GM19438 (cell line): ENCODE results near the gene RIBC2.
"Not testable (repeated sequence)": the region's sequence is repeated elsewhere in the genome, so short reads cannot be mapped to it uniquely, and the experiment has no call there.

Experiments used
- ATAC-seq: cut with Tn5 transposase; IDR thresholded peaks from one replicate; pipeline ENCODE4 v1.9.1; 2021; ENCODE audit warnings: low read depth; ENCODE audit not compliant: unreplicated experiment

RIBC2 gene

DNA sequence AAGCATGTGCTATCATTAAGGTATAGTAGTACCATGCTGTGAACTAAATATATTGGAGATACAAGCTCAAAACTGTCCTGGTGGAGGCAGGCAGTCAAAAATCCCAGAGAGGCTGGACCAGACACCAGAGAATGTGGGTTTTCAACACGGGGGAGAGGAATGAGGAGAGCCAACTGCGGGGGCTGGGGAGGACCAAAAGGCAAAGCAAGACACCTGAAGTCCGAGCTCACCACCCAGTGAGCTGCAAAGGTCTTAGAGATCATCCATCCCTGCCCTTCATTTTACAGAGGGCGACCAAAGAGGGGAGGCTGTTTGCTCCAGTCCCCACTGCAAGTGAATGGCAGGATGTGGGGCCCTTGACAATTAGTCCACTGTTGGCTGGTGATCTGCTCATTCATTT, 10.0 kb downstream of the RIBC2 start:
- no peak for ATAC-seq

DNA sequence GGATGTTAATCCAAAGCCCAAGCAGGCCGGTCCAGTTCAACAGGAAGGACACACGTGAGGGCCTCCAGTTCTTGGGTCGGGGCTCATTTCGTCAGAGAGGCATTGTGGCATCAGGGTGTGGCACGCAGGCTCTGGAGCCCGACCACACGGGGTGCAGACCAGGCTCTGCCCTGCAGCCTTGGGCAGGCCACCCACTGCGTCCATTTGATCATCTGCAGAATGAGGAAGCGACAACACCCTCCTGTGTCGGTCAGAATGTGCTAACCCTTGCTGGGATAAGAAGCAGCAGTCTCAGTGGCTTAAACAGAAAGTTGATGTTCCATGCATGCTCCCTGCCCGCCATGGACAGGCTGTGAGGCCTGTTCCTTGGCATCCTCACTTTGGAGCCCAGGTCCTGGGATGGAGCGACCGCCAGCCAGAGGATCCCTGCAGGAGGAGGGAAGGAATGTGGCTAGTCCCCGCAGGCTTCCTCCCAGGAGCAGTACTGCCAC, 10.8 kb downstream of the RIBC2 start:
- ATAC-seq = no peak

DNA sequence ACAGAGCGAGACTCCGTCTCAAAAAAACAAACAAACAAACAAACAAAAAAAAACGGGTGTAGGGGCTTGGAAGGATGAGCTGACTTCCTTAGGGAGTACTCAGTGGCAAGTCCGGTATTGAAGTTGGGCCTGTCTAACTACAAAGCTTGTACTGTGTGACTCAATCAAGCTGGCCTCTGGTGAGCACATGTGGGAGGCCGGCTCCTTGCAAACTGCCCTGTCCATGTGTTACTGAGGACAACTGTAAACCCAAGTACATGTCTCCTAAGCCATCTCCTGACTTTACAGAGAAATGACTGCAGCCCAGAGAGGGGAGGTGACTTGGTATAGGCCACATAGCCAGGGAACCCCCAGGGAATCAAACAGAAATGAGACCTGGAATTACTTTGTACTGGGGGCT, 11.6 kb downstream of the RIBC2 start:
- no peak for ATAC-seq

DNA sequence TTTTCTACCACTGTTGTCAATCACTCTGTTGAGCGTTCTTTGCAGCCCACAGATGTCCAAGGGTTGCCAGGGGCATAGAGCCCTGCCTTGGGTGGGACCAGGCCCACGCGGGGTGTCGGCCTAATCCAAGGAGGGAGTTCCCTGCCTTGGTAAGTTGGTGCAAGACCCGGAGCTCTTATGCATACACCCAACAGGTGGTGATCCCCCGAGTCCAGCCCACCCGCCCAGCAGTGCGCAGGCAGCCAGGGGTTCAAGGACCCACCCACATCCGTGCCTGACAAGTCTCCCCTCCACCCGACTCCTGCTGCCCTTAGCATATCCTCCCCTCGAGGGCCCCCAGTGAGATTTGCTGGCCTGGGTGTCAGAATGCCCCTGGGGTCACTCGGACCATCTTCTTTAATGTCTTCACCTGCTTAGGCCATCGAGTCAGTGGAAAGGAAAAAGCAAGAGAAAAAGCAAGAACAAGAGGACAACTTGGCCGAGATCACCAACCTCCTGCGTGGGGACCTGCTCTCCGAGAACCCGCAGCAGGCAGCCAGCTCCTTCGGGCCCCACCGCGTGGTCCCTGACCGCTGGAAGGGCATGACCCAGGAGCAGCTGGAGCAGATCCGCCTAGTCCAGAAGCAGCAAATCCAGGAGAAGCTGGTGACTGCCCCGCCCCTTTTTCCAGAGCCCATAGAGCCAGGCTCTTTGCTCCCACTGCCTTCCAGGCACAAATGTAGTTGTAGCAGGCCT, 12.2 kb downstream of the RIBC2 start:
- no peak for ATAC-seq

DNA sequence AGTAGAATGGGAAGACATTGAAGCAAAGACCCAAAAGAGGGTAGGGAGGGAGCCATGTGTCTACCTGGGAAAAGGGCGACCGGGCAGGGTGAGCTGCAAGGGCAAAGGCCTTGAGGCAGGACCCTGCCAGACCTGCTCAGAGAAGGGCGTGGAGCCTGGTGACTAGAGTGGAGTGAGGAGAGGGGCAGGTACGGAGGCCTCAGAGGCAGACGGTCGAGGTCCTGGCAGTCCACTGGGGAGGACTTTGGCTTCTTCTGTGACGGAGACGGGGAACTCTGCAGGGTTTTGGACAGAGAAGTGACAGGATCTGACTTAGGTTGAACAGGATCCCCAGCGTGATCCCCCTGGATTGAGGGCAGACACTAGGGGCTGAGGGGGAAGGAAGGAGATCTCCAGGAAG, 12.9 kb downstream of the RIBC2 start:
- no peak for ATAC-seq

DNA sequence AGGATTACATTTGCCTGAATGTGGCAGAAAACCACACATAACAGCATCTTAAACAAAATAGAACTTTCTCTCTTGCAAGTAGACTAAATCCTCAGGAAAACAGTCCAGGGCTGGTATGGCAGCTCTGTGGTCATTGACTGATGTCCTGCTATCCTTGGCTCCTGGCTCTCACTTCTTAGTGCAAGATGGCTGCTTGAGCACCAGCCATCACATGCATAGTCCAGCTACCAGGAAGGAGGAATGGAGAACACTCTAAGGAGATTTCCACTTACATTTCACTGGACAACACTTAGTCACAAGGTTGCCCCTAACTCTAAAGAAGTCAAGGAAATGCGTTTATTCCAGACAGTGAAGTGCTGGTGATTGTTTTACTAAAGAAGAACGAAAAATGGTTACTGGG, 13.6 kb downstream of the RIBC2 start:
- ATAC-seq = no peak

DNA sequence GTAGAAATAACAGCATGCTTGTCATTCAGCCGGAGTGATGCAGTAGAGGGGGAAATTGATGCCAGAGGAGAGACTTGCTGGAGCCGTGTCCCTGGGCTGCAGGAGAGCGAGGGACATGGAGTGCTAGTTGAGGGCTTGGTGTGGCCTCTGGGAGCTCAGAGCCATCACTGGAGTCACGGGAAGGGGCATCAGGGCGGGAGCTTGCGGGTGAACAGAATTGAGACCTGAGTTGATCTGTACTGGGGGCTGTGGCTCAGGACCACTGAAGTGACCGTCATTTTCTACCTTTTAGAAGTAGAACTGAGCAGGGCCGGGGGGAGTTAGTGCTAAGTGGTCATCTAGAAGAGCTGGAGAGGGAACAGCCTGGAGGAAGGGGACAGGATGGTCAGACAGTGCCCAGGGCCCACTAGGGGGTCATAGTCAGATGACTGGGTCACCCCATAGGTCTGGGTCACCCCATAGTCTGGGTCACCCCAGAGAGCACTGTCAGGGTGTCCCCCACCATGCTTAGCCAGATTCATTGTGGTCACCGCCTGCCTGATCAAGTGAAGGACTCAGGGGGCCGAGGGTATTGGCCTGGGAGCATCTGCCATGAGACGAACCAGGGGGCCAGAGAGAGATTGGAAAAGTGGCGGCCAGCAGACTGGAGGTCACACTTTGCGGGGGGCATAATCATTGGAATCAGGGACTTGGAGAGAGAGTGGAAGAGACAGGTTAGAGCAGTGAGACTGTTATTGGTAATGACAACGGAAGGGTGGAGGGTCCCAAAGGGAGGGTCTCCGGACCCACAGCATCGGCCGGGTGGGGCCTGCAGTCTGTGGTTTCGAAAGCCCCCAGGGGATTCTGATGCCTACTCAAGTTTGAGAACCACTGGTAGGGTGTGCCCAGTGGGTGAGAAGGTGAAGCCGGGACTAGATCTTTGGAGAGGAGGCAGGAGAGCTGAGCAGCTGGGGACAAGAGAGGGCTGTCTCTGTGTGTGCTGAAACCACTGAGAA, 15.2 kb downstream of the RIBC2 start:
- ATAC-seq = no peak

DNA sequence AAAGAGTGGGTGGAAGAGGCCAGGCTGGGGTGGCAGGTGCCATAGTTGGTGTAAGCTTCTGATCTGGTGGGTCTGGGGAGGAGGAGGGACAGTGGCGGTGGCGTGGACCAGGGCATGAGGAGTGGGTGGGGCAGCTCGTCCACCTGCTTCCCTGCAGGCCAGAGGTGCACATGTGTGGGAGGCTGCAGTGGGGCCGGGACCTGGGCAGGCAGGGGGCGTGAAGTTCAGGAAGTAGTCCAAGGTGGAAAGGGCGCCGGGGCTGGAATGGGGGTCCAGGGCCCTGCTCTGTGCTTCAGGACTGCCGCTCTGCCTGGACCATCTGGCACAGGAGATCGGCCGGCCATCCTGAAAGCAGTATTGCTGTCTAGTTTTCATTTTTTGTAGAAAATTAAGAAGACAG, 15.9 kb downstream of the RIBC2 start:
- ATAC-seq = no peak

DNA sequence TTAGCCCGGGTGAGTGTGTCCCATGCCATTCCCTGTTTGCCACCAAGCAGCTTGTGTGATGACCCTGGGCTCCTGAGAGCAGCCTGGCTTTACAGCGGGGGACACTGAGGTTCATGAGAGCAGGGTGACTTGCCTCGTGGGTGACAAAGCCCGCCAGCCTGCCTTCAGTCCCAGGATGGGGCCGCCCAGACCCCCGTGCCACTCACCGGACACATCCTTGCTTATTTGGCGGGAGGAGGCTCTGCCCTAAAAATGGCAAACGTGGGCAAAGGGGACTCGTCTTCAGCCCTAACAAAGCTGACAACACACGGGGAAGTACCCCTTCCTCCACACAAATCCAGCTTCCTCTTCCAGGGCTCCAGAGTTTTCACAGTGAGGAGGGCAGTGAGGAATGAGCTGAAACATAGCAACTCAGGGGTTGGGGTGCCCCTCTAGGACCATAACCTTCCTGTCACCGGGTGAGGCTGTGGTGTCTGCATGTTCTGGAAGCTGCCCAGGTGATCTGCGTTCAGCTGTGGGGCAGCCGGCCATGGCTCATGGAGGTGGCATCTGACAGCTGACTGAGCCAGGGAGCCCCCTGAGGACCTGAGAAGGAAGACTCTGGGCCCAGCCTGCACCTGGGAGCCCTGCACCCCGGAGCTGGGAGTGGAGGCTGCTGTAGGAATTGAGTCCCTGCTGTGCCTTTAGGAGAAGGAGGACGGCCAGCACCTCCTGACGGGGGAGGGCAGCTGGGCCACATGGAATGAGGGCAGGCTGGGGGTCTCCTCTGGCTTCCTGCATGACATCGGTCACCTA, 16.7 kb downstream of the RIBC2 start:
- no peak for ATAC-seq

DNA sequence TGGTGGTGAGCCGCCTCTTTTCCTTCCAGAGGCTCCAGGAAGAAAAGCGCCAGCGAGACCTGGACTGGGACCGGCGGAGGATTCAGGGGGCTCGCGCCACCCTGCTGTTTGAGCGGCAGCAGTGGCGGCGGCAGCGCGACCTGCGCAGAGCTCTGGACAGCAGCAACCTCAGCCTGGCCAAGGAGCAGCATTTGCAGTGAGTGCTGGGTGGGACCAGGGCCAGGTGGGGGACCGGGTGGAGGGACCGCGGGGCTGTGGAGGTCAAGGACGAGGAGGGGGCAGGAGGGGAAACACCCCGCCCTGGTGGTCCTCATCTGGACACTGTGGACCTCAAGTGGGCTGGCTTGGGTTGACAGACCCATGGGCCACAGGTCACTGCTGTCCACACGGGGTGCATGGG, 17.4 kb downstream of the RIBC2 start:
- ATAC-seq = no peak

DNA sequence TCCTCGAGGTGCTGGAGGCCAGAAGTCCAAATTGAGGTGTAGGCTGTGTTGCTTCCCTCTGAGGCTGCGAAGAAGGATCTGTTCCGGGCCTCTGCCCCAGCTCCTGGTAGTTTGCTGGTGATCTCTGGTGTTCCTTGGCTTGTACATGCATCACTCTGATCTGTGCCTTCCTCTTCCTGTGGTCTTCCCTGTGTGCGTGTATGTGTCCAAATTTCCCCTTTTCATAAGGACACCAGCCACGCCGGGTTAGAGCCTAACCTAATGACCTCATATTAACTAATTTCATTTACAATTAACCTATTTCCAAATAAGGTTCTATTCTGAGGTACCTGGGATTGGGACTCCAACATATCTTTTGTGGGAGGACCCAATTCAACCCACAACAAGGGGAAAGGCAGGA, 21.5 kb downstream of the RIBC2 start:
- no peak for ATAC-seq

DNA sequence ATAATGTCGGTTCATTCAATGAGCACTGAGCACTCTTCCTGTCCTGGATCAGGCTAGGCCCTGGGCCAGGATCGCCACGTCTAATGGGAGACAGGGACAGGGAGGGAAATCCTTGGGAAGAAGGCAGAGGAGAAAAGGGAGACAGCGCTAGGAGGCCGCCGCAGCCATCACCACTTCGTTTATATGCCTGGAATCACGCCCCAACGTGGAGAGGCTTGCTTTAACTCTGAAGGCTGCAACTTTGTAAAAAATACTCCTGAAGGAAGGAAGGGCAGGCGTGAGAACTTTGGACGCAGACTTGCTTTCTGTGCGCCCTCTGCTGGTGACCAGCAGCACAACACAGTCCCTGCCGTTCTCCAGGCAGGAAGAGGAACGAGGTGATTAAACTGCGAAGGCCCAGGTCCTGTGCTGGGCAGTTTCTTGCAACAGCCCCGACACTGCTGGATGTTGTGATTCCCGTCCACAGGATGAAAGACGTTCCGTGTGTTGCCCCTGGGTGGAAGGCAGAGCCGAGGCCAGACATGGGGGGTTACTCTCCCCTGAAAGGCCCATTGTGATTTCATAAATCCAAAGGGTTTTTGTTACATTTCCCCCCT, 22.1 kb downstream of the RIBC2 start:
- ATAC-seq = no peak

DNA sequence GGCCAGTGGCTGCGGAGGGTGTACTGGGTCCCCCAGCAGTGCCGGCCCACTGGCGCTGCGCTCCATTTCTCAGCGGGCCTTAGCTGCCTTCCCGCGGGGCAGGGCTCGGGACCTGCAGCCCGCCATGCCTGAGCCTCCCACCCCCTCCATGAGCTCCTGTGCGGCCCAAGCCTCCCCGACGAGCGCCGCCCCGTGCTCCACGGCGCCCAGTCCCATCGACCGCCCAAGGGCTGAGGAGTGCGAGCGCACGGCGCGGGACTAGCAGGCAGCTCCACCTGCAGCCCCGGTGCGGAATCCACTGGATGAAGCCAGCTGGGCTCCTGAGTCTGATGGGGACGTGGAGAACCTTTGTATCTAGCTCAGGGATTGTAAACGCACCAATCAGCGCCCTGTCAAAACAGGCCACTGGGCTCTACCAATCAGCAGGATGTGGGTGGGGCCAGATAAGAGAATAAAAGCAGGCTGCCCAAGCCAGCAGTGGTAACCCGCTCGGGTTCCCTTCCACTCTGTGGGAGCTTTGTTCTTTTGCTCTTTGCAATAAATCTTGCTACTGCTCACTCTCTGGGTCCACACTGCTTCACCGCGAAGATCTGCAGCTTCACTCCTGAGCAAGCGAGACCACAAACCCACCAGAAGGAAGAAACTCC, 23.5 kb downstream of the RIBC2 start:
- ATAC-seq = not testable (repeated sequence)

DNA sequence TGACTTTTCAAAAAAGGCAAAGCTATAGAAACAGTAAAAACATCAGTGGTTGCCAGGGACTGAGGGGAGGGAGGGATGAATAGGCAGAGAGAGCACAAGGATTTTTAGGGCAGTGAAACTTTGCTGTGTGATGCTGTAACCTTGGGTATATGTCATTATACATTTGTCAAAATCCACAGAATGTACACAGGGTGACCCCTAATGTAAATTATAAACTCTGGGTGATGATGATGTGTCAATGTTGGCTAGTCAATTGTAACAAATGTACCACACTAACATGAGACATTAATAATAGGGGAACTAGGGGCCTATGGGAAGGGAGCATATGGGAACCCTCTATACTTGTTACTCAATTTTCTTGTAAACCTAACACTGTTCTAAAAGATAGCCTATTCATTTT, 24.8 kb downstream of the RIBC2 start:
- no peak for ATAC-seq

DNA sequence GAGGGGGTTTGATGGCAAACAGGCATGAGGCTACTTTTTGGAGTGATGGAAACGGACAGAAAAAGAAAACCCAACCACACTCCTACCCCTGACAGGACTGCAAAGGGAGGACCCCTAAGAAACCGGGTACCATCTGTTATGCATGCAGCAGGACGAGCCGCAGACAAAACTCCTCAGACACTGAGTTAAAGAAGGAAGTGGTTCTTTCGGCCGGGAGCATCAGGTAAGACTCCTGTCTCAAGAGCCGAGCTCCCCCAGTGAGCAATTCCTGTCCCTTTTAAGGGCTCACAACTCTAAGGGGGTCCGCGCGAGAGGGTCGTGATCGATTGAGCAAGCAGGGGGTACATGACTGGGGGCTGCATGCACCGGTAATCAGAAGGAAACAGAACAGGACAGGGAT, 27.2 kb downstream of the RIBC2 start:
- ATAC-seq = not testable (repeated sequence)

DNA sequence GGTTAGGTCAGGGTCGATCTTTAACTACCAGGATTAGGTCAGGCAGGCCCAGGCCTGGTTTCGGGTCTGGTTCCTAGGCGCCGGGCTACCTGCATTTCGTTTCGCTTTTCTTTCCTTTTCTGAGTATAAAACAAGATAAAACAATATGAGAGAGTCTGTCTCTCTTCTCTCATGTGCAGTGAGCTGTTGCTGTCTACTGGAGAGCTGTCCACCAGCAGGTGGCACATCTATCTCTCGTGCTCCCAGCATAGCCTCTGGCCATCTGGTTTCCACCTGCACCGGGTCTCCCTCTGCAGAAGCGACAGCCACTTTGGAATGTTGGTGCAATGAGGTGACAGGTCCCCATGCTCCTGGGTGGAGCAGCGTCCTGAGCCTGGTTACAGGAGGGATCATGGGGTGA, 27.6 kb downstream of the RIBC2 start:
- ATAC-seq = no peak

DNA sequence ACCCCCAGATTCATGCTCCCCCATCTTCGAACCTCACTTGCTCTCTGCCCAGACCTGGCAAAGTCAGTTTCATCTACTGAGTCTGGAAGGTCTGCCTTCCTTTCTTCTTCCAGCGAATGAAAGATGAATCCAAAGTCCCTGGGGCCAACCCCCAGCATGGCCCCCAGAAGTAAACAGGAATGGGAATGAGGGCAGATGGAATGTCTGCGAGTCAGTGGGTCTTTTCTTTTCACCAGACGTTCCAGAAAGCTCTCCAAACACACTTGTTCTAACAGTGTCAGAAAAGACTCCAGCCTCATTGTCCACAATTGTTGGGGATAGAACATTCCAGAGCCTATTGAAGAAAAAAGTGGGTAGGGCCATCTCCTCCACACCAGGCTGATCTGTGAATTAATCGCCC, 28.6 kb downstream of the RIBC2 start:
- no peak for ATAC-seq

DNA sequence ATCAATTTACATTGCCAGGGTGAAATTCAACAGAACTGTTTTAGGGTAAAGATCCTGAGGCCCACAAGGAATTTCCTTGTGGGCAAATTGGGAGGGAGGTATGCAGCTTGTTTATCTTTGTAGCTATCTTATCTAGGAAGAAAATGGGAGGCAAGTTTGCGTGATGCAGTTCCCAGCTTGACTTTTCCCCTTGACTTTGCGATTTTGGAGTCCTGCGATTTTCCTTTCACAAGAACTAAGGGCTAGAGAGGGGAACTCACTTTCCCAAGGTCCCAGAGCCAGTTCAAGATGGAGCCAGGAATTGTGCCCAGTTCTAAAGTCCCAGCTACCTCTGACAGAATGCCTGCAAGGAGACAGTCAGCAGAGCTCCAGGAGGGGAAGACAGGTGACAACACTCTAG, 30.7 kb downstream of the RIBC2 start:
- ATAC-seq = no peak

DNA sequence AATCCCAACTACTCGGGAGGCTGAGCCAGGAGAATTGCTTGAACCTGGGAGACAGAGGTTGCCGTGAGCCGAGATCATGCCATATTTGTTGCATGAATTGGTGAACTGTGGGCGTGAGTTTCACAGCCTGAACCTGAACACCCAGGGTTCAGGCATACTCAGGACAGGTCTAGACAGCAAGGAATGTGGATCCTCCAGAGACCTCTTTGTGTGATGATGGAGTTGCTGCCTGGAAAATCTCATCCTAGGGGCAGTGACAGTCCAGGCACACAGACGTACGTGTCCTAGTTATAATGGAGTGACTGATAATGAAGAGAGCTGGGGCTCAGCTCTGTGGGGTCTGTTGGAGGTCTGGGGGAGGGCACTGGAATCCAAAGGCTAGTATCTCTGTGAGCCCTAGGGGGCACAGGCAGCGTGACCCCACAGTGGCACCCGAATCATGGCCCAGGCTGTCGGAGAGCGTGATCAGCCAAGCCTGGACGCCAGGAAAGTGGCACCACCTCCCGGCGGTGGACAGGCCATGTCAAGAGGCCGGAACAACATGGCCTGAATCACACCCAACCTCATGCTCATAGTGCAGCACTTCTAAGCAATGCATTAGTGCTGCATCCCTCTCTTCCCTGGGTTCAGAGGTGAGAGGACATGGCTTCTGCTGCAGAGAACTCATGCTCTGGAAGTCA, 31.7 kb downstream of the RIBC2 start:
- no peak for ATAC-seq
